HL-60 (cell line): ENCODE data around the gene MC1R.

Experiments used
- DNase-seq, 2 experiments: peaks; one replicate each; pipeline ENCODE4 v3.0.0-alpha.2; 2010 to 2020; ENCODE audit warnings: low read depth in 1 of 2, low spot score in 1 of 2
- H3K27ac ChIP-seq: fragments of 250-450 bp; sonication (Bioruptor Pico); replicated peaks from 2 replicates; pipeline ENCODE4 v1.5.1; 2020; ENCODE audit warnings: mild to moderate bottlenecking, moderate library complexity
- H3K27me3 ChIP-seq: fragments of 250-450 bp; sonication (Bioruptor Pico); 2 replicates; pipeline ENCODE4 v1.5.1; 2021; ENCODE audit warnings: mild to moderate bottlenecking, moderate library complexity; ENCODE audit not compliant: insufficient read depth, poor library complexity, severe bottlenecking
- H3K4me3 ChIP-seq: replicated peaks from 2 replicates; pipeline ENCODE4 v1.5.1; 2011; ENCODE audit warnings: mild to moderate bottlenecking, control low read depth, low read length; ENCODE audit not compliant: insufficient read depth
- GABPA ChIP-seq: IDR thresholded peaks from 2 replicates; pipeline ENCODE4 v1.6.1; 2012; ENCODE audit warnings: low read depth
- POLR2AphosphoS5 ChIP-seq: IDR thresholded peaks from 2 replicates; pipeline ENCODE4 v1.6.1; 2012; ENCODE audit warnings: low read depth
- SPI1 ChIP-seq: IDR thresholded peaks from 2 replicates; pipeline ENCODE4 v1.6.1; 2012; ENCODE audit warnings: low read depth, mild to moderate bottlenecking, borderline replicate concordance
- TF ChIP-seq, protein P1 (sequence below): IDR thresholded peaks from one replicate; pipeline ENCODE4 v1.5.1; 2011; ENCODE audit warnings: low read length, control low read depth, inconsistent platforms; ENCODE audit not compliant: insufficient read depth
- TF ChIP-seq, protein P2 (sequence below): IDR thresholded peaks from 2 replicates; pipeline ENCODE4 v1.6.1; 2012; ENCODE audit warnings: low read depth; ENCODE audit not compliant: insufficient replicate concordance

MC1R gene

DNA sequence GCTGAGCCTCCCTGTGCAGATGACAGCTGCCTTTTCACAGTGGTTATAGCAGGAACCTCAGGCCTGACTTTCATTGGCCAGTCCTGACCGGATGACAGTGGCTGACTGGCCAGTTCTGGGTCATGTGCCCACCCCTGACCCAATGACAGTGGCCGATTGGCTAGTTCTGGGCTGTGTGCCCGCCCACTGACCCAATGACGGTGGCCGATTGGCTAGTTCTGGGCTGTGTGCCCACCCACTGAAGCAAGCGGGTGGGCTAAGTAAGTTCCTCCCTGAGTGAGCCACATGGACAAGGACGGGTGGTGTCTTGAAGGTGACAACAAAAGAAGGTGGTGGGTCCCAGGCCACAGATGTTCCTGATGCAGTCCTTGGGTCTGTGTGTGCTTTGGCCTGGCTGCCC, 39.4 kb downstream of the MC1R start:
- Histone ChIP-seq H3K27ac (peak overlapping the region; percentile 82), H3K27me3 (no peaks in the 10 kb centered on the region), H3K4me3 (0 out of 2 replicates have a peak overlapping the region, but pooled peaks have one; percentile 31)
- peak in 1 of 2 experiments; percentile 34 for DNase-seq
- no peak for TF ChIP-seq GABPA
- TF ChIP-seq, protein P1, sequence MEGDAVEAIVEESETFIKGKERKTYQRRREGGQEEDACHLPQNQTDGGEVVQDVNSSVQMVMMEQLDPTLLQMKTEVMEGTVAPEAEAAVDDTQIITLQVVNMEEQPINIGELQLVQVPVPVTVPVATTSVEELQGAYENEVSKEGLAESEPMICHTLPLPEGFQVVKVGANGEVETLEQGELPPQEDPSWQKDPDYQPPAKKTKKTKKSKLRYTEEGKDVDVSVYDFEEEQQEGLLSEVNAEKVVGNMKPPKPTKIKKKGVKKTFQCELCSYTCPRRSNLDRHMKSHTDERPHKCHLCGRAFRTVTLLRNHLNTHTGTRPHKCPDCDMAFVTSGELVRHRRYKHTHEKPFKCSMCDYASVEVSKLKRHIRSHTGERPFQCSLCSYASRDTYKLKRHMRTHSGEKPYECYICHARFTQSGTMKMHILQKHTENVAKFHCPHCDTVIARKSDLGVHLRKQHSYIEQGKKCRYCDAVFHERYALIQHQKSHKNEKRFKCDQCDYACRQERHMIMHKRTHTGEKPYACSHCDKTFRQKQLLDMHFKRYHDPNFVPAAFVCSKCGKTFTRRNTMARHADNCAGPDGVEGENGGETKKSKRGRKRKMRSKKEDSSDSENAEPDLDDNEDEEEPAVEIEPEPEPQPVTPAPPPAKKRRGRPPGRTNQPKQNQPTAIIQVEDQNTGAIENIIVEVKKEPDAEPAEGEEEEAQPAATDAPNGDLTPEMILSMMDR: no peak
- TF ChIP-seq, protein P2, sequence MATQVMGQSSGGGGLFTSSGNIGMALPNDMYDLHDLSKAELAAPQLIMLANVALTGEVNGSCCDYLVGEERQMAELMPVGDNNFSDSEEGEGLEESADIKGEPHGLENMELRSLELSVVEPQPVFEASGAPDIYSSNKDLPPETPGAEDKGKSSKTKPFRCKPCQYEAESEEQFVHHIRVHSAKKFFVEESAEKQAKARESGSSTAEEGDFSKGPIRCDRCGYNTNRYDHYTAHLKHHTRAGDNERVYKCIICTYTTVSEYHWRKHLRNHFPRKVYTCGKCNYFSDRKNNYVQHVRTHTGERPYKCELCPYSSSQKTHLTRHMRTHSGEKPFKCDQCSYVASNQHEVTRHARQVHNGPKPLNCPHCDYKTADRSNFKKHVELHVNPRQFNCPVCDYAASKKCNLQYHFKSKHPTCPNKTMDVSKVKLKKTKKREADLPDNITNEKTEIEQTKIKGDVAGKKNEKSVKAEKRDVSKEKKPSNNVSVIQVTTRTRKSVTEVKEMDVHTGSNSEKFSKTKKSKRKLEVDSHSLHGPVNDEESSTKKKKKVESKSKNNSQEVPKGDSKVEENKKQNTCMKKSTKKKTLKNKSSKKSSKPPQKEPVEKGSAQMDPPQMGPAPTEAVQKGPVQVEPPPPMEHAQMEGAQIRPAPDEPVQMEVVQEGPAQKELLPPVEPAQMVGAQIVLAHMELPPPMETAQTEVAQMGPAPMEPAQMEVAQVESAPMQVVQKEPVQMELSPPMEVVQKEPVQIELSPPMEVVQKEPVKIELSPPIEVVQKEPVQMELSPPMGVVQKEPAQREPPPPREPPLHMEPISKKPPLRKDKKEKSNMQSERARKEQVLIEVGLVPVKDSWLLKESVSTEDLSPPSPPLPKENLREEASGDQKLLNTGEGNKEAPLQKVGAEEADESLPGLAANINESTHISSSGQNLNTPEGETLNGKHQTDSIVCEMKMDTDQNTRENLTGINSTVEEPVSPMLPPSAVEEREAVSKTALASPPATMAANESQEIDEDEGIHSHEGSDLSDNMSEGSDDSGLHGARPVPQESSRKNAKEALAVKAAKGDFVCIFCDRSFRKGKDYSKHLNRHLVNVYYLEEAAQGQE: no peak
- no peak for TF ChIP-seq SPI1
- no peak for TF ChIP-seq POLR2AphosphoS5

DNA sequence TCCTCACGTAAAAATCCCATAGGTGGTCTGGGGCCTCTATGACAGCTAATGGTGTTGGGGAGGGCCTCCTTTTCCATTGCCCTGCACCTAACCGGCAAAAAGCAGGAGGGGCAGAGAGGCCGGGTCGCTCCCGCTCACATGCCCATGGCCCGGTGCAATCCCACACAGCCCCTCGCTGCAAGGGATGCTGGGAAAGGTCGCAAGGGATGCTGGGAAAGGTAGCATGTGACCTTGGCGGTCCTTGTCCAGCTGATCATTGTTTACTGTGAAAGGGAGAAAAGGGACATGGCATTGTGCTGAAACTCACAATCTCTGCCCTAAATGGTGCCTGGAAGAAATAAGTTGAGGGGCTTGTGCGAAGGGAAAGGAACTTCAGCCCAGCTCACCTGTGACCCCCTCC, 39.9 kb downstream of the MC1R start:
- no peak for DNase-seq
- no peak for TF ChIP-seq SPI1
- TF ChIP-seq, protein P2: no peak
- TF ChIP-seq GABPA: no peak
- TF ChIP-seq POLR2AphosphoS5: no peak
- TF ChIP-seq, protein P1: no peak
- no peak overlapping the region for H3K27ac ChIP-seq
- no peaks in the 10 kb centered on the region for H3K27me3 ChIP-seq
- no peak overlapping the region for H3K4me3 ChIP-seq

DNA sequence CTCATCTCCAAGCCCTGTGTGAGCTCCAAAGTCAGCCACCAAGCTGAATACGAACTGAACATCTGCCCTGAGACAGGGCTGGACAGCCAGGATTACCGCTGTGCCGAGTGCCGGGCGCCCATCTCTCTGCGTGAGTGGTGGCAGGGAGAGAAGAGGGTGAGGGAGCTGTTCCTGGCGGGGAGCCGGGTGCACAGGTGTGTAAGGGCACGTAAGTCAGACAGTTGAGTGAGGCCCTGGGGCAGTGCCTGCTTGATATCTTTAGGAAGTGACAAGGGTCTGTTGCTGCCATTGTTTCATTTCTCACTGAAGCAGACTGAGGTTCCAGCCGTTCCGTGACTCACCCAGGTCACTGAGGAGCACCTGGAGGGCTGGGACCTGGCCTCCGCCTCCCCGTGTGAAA, 42.3 kb downstream of the MC1R start:
- Histone ChIP-seq H3K27me3 (no peaks in the 10 kb centered on the region), H3K4me3 (no peak overlapping the region), H3K27ac (no peak overlapping the region)
- DNase-seq: no peak
- TF ChIP-seq, protein P1: no peak
- TF ChIP-seq SPI1 (no peak), POLR2AphosphoS5 (no peak), GABPA (no peak)
- TF ChIP-seq, protein P2: no peak
